ENCODE measurements around the gene DSG1. TPM values are rescaled to one million over a fixed set of nuclear protein-coding genes. Genes with fewer than 3 reads are reported as not detected.

Gene DSG1
- total and polyA plus RNA-seq, 2 of the 8 experiments (the other 6 are each of a cell fraction or from before 2014, with no cell fraction given): 0.06 TPM; not detected in 1

- TF ChIP-seq, protein P1, sequence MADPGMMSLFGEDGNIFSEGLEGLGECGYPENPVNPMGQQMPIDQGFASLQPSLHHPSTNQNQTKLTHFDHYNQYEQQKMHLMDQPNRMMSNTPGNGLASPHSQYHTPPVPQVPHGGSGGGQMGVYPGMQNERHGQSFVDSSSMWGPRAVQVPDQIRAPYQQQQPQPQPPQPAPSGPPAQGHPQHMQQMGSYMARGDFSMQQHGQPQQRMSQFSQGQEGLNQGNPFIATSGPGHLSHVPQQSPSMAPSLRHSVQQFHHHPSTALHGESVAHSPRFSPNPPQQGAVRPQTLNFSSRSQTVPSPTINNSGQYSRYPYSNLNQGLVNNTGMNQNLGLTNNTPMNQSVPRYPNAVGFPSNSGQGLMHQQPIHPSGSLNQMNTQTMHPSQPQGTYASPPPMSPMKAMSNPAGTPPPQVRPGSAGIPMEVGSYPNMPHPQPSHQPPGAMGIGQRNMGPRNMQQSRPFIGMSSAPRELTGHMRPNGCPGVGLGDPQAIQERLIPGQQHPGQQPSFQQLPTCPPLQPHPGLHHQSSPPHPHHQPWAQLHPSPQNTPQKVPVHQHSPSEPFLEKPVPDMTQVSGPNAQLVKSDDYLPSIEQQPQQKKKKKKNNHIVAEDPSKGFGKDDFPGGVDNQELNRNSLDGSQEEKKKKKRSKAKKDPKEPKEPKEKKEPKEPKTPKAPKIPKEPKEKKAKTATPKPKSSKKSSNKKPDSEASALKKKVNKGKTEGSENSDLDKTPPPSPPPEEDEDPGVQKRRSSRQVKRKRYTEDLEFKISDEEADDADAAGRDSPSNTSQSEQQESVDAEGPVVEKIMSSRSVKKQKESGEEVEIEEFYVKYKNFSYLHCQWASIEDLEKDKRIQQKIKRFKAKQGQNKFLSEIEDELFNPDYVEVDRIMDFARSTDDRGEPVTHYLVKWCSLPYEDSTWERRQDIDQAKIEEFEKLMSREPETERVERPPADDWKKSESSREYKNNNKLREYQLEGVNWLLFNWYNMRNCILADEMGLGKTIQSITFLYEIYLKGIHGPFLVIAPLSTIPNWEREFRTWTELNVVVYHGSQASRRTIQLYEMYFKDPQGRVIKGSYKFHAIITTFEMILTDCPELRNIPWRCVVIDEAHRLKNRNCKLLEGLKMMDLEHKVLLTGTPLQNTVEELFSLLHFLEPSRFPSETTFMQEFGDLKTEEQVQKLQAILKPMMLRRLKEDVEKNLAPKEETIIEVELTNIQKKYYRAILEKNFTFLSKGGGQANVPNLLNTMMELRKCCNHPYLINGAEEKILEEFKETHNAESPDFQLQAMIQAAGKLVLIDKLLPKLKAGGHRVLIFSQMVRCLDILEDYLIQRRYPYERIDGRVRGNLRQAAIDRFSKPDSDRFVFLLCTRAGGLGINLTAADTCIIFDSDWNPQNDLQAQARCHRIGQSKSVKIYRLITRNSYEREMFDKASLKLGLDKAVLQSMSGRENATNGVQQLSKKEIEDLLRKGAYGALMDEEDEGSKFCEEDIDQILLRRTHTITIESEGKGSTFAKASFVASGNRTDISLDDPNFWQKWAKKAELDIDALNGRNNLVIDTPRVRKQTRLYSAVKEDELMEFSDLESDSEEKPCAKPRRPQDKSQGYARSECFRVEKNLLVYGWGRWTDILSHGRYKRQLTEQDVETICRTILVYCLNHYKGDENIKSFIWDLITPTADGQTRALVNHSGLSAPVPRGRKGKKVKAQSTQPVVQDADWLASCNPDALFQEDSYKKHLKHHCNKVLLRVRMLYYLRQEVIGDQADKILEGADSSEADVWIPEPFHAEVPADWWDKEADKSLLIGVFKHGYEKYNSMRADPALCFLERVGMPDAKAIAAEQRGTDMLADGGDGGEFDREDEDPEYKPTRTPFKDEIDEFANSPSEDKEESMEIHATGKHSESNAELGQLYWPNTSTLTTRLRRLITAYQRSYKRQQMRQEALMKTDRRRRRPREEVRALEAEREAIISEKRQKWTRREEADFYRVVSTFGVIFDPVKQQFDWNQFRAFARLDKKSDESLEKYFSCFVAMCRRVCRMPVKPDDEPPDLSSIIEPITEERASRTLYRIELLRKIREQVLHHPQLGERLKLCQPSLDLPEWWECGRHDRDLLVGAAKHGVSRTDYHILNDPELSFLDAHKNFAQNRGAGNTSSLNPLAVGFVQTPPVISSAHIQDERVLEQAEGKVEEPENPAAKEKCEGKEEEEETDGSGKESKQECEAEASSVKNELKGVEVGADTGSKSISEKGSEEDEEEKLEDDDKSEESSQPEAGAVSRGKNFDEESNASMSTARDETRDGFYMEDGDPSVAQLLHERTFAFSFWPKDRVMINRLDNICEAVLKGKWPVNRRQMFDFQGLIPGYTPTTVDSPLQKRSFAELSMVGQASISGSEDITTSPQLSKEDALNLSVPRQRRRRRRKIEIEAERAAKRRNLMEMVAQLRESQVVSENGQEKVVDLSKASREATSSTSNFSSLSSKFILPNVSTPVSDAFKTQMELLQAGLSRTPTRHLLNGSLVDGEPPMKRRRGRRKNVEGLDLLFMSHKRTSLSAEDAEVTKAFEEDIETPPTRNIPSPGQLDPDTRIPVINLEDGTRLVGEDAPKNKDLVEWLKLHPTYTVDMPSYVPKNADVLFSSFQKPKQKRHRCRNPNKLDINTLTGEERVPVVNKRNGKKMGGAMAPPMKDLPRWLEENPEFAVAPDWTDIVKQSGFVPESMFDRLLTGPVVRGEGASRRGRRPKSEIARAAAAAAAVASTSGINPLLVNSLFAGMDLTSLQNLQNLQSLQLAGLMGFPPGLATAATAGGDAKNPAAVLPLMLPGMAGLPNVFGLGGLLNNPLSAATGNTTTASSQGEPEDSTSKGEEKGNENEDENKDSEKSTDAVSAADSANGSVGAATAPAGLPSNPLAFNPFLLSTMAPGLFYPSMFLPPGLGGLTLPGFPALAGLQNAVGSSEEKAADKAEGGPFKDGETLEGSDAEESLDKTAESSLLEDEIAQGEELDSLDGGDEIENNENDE (IDR thresholded peaks at IDR 0.05; ENCODE audit: insufficient replicate concordance, low read length): no peak
- no peak for TF ChIP-seq POLR2AphosphoS5 (IDR thresholded peaks at IDR 0.05; ENCODE audit: low read depth, low read length)
- TF ChIP-seq RBBP5 (IDR thresholded peaks at IDR 0.05; ENCODE audit: borderline replicate concordance, low read depth, low read length): no peak
- TF ChIP-seq TBP (IDR thresholded peaks at IDR 0.05; ENCODE audit: low read depth, low read length): no peak
- TF ChIP-seq ATF2 (IDR thresholded peaks at IDR 0.05; ENCODE audit: low read length): no peak
- TF ChIP-seq MAFK (IDR thresholded peaks at IDR 0.05; ENCODE audit: low read depth, low read length): no peak
- TF ChIP-seq GTF2F1 (IDR thresholded peaks at IDR 0.05; ENCODE audit: borderline replicate concordance, low read depth, low read length): no peak
- no peak for TF ChIP-seq TEAD4 (IDR thresholded peaks at IDR 0.05; ENCODE audit: low read depth, low read length)
- TF ChIP-seq SIRT6 (IDR thresholded peaks at IDR 0.05; ENCODE audit: low read length): no peak
- no peak for TF ChIP-seq NANOG (IDR thresholded peaks at IDR 0.05; ENCODE audit: insufficient read depth, low read depth, low read length, poor library complexity, severe bottlenecking)
- no peak for TF ChIP-seq TAF1 (IDR thresholded peaks at IDR 0.05; ENCODE audit: low read depth, low read length)
Measured at GRCh38 chr18:31402026-31402373, 84.0 kb downstream of the DSG1 start (continued).
